Measurements from ENCODE around the gene INTS1.

The INTS1 gene

DNA sequence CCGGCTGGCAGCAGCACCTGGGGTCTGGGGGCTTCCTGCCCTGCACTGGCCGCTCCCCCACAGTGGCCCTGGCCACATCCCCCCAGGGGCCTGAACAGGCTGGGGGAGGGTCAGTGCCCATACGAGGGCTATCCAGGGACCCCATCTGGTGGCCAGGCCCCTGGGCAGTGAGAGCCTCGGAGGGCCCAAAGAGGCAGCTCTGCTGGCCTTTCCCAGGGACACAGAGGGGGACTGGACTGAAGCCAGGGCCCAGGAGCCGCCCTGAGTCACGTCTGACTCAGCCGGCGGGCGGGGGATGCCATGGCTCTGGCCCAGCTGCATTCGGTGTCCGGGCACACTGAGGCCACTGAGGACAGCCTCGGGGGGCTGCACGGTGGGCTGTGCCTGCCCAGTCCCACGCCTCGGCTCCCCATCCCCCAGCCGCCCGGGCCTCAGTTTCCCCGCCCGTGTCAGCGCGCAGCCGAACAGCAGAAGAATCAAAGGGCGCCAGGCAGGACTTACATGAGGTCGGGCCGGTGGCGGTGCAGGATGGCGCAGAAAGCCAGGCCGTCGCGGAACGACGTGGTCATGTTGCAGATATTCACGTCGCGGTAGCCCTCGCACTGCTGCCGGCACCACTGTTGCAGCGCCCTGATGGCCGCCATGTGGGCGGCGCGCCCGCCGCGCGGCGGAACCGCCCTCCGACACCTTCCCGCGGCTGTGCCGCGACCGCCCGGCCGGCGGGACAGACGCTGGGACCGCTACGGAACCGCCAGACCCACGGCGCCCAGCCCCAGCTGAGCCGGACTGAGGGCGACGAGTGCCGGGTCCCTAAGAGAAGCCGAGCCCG is 45.3 kb downstream of the INTS1 start, which contains the start of gene MICALL2:
MICALL2 (minus strand) TSS at position 788 of the 829 bp plus-strand sequence; CDS start at position 644, 144 bp downstream.
- Histone ChIP-seq H3K27ac (ENCODE audit: low read depth, low read length, poor library complexity, severe bottlenecking) (no peak within 1 kb of the TSS), H3F3A (ENCODE audit: insufficient read depth, low read length) (no peaks in the 10 kb centered on the region), H3K79me2 (ENCODE audit: insufficient read depth, low read length) (no peaks in the 10 kb centered on the region), H3K27me3 (ENCODE audit: insufficient read depth, low read length) (peaks cover 4% of the 10 kb centered on the region; the same call in 1 of the 2 replicates), H3K9me2 (ENCODE audit: low read depth, low read length) (no peaks in the 10 kb centered on the region), H3K9me3 (ENCODE audit: low read length) (no peaks in the 10 kb centered on the region), H3K4me1 (ENCODE audit: insufficient read depth, low read length, severe bottlenecking) (no peaks in the 10 kb centered on the region), H3K36me3 (ENCODE audit: insufficient read depth, low read length) (no peaks in the 10 kb centered on the region), H4K20me1 (ENCODE audit: insufficient read depth, low read length) (no peaks in the 10 kb centered on the region), H2AFZ (ENCODE audit: low read length) (no peak within 1 kb of the TSS), H3K4me3 (ENCODE audit: low read depth, low read length, poor library complexity, severe bottlenecking) (no peak within 1 kb of the TSS), H3K4me2 (ENCODE audit: low read length) (no peak within 1 kb of the TSS), H3K9ac (ENCODE audit: low read length) (no peak within 1 kb of the TSS)
- TF ChIP-seq, protein P1, sequence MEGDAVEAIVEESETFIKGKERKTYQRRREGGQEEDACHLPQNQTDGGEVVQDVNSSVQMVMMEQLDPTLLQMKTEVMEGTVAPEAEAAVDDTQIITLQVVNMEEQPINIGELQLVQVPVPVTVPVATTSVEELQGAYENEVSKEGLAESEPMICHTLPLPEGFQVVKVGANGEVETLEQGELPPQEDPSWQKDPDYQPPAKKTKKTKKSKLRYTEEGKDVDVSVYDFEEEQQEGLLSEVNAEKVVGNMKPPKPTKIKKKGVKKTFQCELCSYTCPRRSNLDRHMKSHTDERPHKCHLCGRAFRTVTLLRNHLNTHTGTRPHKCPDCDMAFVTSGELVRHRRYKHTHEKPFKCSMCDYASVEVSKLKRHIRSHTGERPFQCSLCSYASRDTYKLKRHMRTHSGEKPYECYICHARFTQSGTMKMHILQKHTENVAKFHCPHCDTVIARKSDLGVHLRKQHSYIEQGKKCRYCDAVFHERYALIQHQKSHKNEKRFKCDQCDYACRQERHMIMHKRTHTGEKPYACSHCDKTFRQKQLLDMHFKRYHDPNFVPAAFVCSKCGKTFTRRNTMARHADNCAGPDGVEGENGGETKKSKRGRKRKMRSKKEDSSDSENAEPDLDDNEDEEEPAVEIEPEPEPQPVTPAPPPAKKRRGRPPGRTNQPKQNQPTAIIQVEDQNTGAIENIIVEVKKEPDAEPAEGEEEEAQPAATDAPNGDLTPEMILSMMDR (IDR thresholded peaks at IDR 0.05; ENCODE audit: low read length) = no peak
- no peak for TF ChIP-seq EZH2 (IDR thresholded peaks at IDR 0.05; ENCODE audit: borderline replicate concordance, low read length)

DNA sequence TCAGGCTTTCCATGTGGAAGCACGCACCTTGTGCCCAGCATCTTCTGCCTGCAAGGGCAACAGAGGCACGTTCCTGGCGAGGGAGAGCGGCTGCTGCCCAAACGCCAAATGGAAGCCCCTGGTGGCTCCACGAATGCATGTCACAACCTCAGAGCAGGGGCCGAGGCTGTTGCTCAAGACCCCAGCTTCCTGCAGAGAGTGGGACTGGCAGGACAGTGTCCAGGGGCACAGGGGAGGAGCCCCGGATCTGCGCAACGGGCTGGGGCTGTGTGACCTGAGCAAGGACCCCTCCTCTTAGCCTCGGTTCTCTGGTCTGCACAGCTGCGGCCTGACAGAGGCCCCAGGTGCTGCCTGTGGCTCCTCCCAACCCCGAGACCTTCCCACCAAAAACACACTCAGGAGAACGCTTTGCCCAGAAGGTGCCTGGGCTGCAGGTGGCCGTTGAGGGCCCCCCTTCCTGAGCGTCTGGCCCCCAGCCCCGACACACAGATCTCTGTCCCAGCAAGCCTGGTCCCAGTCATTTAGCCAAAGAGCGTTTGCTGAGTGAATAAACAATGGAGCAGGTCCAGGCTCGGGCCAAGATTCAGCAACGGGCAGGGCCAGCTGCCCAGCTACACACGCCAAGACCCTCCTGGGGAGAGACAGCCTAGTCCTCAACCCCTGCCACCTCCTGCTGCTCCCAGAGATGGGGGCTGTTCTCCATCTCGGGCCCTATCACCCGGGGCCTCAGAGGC is 46.1 kb downstream of the INTS1 start:
- Histone ChIP-seq H3K9me2 (ENCODE audit: low read depth, low read length) (no peaks in the 10 kb centered on the region), H3K79me2 (ENCODE audit: insufficient read depth, low read length) (no peaks in the 10 kb centered on the region), H3F3A (ENCODE audit: insufficient read depth, low read length) (no peaks in the 10 kb centered on the region), H4K20me1 (ENCODE audit: insufficient read depth, low read length) (no peaks in the 10 kb centered on the region), H3K9ac (ENCODE audit: low read length) (no peak overlapping the region), H3K4me1 (ENCODE audit: insufficient read depth, low read length, severe bottlenecking) (no peaks in the 10 kb centered on the region), H3K4me2 (ENCODE audit: low read length) (no peak overlapping the region), H3K36me3 (ENCODE audit: insufficient read depth, low read length) (no peaks in the 10 kb centered on the region), H3K4me3 (ENCODE audit: low read depth, low read length, poor library complexity, severe bottlenecking) (no peak overlapping the region), H3K27ac (ENCODE audit: low read depth, low read length, poor library complexity, severe bottlenecking) (no peak overlapping the region), H3K27me3 (ENCODE audit: insufficient read depth, low read length) (peaks cover 4% of the 10 kb centered on the region; the same call in 1 of the 2 replicates), H3K9me3 (ENCODE audit: low read length) (no peaks in the 10 kb centered on the region), H2AFZ (ENCODE audit: low read length) (no peak overlapping the region)
- TF ChIP-seq EZH2 (IDR thresholded peaks at IDR 0.05; ENCODE audit: borderline replicate concordance, low read length) = no peak
- TF ChIP-seq, protein P1 (IDR thresholded peaks at IDR 0.05; ENCODE audit: low read length) = no peak

DNA sequence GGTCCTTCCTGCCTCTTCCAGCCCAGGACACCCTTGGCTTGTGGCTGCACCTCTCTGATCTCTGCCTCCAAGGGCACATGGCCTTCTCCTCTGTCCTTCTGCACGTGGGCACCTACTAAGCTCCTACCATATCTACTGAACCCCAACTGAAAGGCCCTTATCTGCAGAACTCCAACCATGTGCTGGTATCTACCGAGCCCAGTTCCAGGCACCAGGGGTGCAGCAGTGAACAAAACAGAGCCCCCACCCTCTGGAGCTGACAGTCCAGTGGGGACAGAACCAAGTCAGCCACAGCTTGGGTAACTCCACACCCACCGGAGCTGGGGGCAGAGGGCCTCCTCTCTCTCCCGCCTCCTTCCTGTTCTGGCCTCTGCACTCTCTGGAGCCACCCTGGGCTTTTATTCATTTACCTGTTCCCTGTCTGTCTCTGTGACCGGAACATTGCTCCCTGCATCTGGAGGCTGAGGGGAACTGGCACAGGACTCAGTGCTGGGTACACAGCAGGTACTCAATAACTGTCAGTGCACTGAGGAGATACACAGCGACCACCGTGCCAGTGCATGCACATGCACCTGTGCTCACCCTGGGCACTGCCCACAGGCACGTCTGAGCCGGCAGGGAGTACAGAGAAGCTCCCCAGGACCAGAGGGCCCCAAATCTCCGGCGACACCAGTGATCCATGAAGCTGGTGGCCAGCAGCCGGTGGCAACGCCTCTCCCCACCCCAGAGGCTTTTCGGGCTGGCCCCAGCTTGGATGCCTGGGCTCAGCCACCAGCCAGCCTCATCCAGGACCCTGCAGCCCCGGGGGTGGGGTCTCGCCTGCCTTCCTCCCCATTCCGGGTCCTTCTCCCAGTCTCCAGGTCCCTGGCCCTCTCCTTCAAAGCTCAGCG is 46.9 kb downstream of the INTS1 start:
- no peaks in the 10 kb centered on the region for H3K36me3 ChIP-seq (ENCODE audit: insufficient read depth, low read length)
- no peaks in the 10 kb centered on the region for H3K9me2 ChIP-seq (ENCODE audit: low read depth, low read length)
- TF ChIP-seq EZH2 (IDR thresholded peaks at IDR 0.05; ENCODE audit: borderline replicate concordance, low read length) = no peak
- TF ChIP-seq, protein P1 (IDR thresholded peaks at IDR 0.05; ENCODE audit: low read length) = no peak
- H3K4me1 ChIP-seq (ENCODE audit: insufficient read depth, low read length, severe bottlenecking) = no peaks in the 10 kb centered on the region
- H3K79me2 ChIP-seq (ENCODE audit: insufficient read depth, low read length) = no peaks in the 10 kb centered on the region
- no peak overlapping the region for H3K9ac ChIP-seq (ENCODE audit: low read length)
- H2AFZ ChIP-seq (ENCODE audit: low read length) = no peak overlapping the region
- H3K4me2 ChIP-seq (ENCODE audit: low read length) = no peak overlapping the region
- H4K20me1 ChIP-seq (ENCODE audit: insufficient read depth, low read length) = no peaks in the 10 kb centered on the region
- H3K27me3 ChIP-seq (ENCODE audit: insufficient read depth, low read length) = peaks cover 4% of the 10 kb centered on the region; the same call in 1 of the 2 replicates
- no peaks in the 10 kb centered on the region for H3F3A ChIP-seq (ENCODE audit: insufficient read depth, low read length)
- no peak overlapping the region for H3K4me3 ChIP-seq (ENCODE audit: low read depth, low read length, poor library complexity, severe bottlenecking)
- no peaks in the 10 kb centered on the region for H3K9me3 ChIP-seq (ENCODE audit: low read length)
- H3K27ac ChIP-seq (ENCODE audit: low read depth, low read length, poor library complexity, severe bottlenecking) = no peak overlapping the region

Measured in OCI-LY1 (cell line).